PFSK-1 (cell line): Measurements from ENCODE around the gene HHIPL1.

Experiments
- FOXP2 ChIP-seq: optimal IDR thresholded peaks from 2 replicates; pipeline ENCODE3; 2011; ENCODE audit warnings: borderline replicate concordance, control low read depth, inconsistent platforms; ENCODE audit not compliant: insufficient read depth; ENCODE audit errors: extremely low read length, extremely low read depth
- POLR2AphosphoS5 ChIP-seq: IDR thresholded peaks from 2 replicates; pipeline ENCODE4 v1.6.1; 2012; ENCODE audit warnings: low read depth, mild to moderate bottlenecking, control low read depth, low read length, moderate library complexity
- REST ChIP-seq, 2 experiments: IDR thresholded peaks; 2 replicates each; pipeline versions ENCODE4 v1.6.1 to v1.8.0; 2011 to 2012; ENCODE audit warnings: low read depth in 2 of 2, low read length in 2 of 2, control low read depth in 1 of 2, inconsistent platforms in 1 of 2, mild to moderate bottlenecking in 1 of 2, moderate library complexity in 1 of 2; ENCODE audit not compliant: insufficient read depth in 1 of 2
- SIN3A ChIP-seq: IDR thresholded peaks from 2 replicates; pipeline ENCODE4 v1.6.1; 2012; ENCODE audit warnings: mild to moderate bottlenecking, low read length, moderate library complexity, borderline replicate concordance; ENCODE audit not compliant: insufficient read depth
- TAF1 ChIP-seq: IDR thresholded peaks from 2 replicates; pipeline ENCODE4 v1.6.1; 2012; ENCODE audit warnings: low read length, control low read depth, borderline replicate concordance; ENCODE audit not compliant: insufficient read depth

- no peak for TF ChIP-seq TAF1
- TF ChIP-seq POLR2AphosphoS5, result no peak
- TF ChIP-seq REST (IDR thresholded peaks at IDR 0.05; ENCODE audit: insufficient read depth in 1 of 2, low read depth in 2 of 2, low read length in 2 of 2), result no peak
- TF ChIP-seq FOXP2, result no peak
- TF ChIP-seq SIN3A, result no peak
Observed at GRCh38 chr14:99679111-99679510, 34.2 kb downstream of the HHIPL1 start.
